Bone marrow (tissue), 2 donors: ENCODE measurements around the gene NUP85.
"Not testable (repeated sequence)": the region's sequence is repeated elsewhere in the genome, so short reads cannot be mapped to it uniquely, and the experiment has no call there.

Source experiments
- DNase-seq, 2 donors: peaks; one replicate each; lab custom pipeline; 2025; lab: John Stamatoyannopoulos, UW

Gene NUP85

GRCh38 chr17:75199886-75200618 lies 5.4 kb upstream of the NUP85 start:
- no peak for DNase-seq

GRCh38 chr17:75205793-75206163 lies 299 bp downstream of the NUP85 start:
- DNase-seq: no peak

- not testable (repeated sequence) for DNase-seq
Measured at GRCh38 chr17:75207050-75207407, 1.6 kb downstream of the NUP85 start.

GRCh38 chr17:75207760-75208159 lies 2.3 kb downstream of the NUP85 start:
- no peak for DNase-seq

- DNase-seq: no peak
Measured at GRCh38 chr17:75208161-75208560, 2.7 kb downstream of the NUP85 start.

- no peak for DNase-seq
Measured at GRCh38 chr17:75209061-75209460, 3.6 kb downstream of the NUP85 start.

- DNase-seq: no peak
Measured at GRCh38 chr17:75218131-75218530, 12.7 kb downstream of the NUP85 start.

GRCh38 chr17:75219815-75220214 lies 14.3 kb downstream of the NUP85 start:
- no peak for DNase-seq

GRCh38 chr17:75225016-75225415 lies 19.5 kb downstream of the NUP85 start:
- no peak for DNase-seq

- no peak for DNase-seq
Measured at GRCh38 chr17:75227729-75228128, 22.2 kb downstream of the NUP85 start.

GRCh38 chr17:75228305-75228704 lies 22.8 kb downstream of the NUP85 start:
- no peak for DNase-seq

GRCh38 chr17:75228847-75229246 lies 23.4 kb downstream of the NUP85 start:
- DNase-seq: no peak

- no peak for DNase-seq
Measured at GRCh38 chr17:75231071-75231470, 25.6 kb downstream of the NUP85 start.

- DNase-seq: no peak
Measured at GRCh38 chr17:75231741-75232464, 26.4 kb downstream of the NUP85 start.

- no peak for DNase-seq
Measured at GRCh38 chr17:75232786-75233185, 27.3 kb downstream of the NUP85 start.

- no peak for DNase-seq
Measured at GRCh38 chr17:75237100-75238014, 31.9 kb downstream of the NUP85 start.

GRCh38 chr17:75238020-75238580 lies 32.6 kb downstream of the NUP85 start:
- no peak for DNase-seq

GRCh38 chr17:75238684-75239191 lies 33.3 kb downstream of the NUP85 start:
- peak; percentile 20 to 37 for DNase-seq

GRCh38 chr17:75239214-75239613 lies 33.7 kb downstream of the NUP85 start:
- no peak for DNase-seq

- no peak for DNase-seq
Measured at GRCh38 chr17:75239778-75240393, 34.4 kb downstream of the NUP85 start.

GRCh38 chr17:75240394-75241142 lies 35.1 kb downstream of the NUP85 start:
- DNase-seq: peak in 1 of 2 donors; percentile 16
